Measurements from ENCODE around the gene ARHGAP26. TPM values are rescaled to one million over a fixed set of nuclear protein-coding genes. Genes with fewer than 3 reads are reported as not detected.

ARHGAP26 gene, protein sequence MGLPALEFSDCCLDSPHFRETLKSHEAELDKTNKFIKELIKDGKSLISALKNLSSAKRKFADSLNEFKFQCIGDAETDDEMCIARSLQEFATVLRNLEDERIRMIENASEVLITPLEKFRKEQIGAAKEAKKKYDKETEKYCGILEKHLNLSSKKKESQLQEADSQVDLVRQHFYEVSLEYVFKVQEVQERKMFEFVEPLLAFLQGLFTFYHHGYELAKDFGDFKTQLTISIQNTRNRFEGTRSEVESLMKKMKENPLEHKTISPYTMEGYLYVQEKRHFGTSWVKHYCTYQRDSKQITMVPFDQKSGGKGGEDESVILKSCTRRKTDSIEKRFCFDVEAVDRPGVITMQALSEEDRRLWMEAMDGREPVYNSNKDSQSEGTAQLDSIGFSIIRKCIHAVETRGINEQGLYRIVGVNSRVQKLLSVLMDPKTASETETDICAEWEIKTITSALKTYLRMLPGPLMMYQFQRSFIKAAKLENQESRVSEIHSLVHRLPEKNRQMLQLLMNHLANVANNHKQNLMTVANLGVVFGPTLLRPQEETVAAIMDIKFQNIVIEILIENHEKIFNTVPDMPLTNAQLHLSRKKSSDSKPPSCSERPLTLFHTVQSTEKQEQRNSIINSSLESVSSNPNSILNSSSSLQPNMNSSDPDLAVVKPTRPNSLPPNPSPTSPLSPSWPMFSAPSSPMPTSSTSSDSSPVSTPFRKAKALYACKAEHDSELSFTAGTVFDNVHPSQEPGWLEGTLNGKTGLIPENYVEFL
- total RNA-seq = 6.5 and 12.4 TPM in 2 replicates

DNA sequence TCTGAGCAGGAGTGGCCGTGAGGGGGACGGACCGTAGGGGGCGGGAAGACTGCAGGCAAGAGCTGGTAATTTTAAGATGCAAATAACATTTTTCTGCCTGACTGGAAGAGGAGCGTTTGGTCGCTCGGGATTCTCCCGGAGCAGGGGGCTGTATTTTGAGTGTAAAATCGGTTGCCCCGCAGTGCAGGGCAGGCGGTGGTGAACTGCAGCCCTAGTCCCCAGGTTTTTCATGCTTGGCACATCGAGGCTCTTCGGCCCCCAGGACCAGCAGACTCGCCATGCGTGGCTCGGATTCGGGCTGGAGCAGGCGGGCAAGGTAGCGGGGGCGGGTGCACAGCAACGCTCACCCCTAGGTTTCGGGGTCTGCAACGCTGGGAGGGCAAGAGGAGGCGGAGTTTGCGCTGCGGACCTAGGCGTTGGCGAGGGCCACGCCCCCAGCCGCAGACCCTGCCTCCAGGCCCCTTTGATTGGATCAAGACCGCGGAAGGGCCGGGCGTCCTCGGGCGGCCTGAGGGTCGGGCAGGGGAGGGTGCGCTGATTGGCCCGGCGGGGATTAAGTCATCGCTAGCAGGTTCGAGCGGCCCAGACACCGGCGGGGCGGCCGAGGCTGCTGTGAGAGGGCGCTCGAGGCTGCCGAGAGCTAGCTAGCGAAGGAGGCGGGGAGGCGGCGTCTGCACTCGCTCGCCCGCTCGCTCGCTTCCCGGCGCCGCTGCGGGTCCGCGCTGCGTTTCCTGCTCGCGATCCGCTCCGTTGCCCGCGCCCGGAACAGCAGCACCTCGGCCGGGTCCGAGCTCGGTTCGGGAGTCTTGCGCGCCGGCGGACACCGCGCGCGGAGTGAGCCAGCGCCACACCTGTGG is at the start of gene ARHGAP26:
ARHGAP26 (plus strand) TSS at position 585 of the 857 bp plus-strand sequence. CDS start 385 bp downstream, outside the sequence.

Other genes starting within 250 kb of the ARHGAP26 start
- 0.26 and 2.0 TPM in 2 replicates for gene FGF1, start 84.3 kb upstream of the ARHGAP26 start, total RNA-seq

Data from pericardium fibroblast (primary cell).